Activated T-helper 17 cell treated with anti-CD3 and anti-CD28 coated beads, Interleukin-2, amount 50 U/mL, for 72 hours (primary cell): Measurements from ENCODE around the gene NDUFB8. TPM values are rescaled to one million over a fixed set of nuclear protein-coding genes. Genes with fewer than 3 reads are reported as not detected.

ENCODE experiments used
- ATAC-seq: fragments of 150-1000 bp; cut with Tn5 transposase; replicated peaks from 2 replicates; pipeline ENCODE4 v1.10.0; 2021; ENCODE audit warnings: mild to moderate bottlenecking, moderate library complexity
- H3K27ac Mint-ChIP-seq: one replicate; pipeline ENCODE4 v1.8.0; 2022; ENCODE audit warnings: mixed read lengths
- H3K27me3 Mint-ChIP-seq: one replicate; pipeline ENCODE4 v1.8.0; 2022; ENCODE audit warnings: mixed read lengths
- H3K36me3 Mint-ChIP-seq: one replicate; pipeline ENCODE4 v1.8.0; 2022; ENCODE audit warnings: low read depth, mild to moderate bottlenecking, mixed read lengths
- H3K4me1 Mint-ChIP-seq: one replicate; pipeline ENCODE4 v1.8.0; 2022; ENCODE audit warnings: mixed read lengths
- H3K4me3 Mint-ChIP-seq: one replicate; pipeline ENCODE4 v1.8.0; 2022; ENCODE audit warnings: mild to moderate bottlenecking, mixed read lengths
- H3K9me3 Mint-ChIP-seq: one replicate; pipeline ENCODE4 v1.8.0; 2022; ENCODE audit warnings: mixed read lengths
- total RNA-seq, 2 donors: library from RNA; stranded (reverse); gene quantifications; one replicate each; pipeline ENCODE4 v1.2.3, GENCODE V29; 2022

Gene NDUFB8
- total RNA-seq, 2 donors from 2014 or later = 350 to 380 TPM

DNA sequence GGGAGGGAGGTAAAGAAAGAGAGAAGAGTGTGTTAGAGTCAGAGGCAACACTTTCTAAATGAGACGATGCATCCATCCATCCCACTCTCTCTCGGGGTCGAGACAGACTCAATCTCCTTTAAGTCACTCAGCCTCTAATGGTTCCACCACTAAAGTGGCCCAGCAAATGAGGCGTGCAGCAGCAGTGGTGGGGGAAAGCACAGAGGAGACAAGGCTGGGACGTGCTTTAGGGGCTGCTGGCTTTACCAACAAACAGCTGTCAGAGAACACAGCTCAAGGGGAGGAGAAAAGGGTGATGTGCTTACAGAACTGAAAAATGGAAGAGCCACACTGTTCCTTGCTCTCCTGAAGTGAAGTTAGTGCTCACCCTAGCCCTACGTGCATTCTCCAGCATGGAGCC lies 5.5 kb downstream of the NDUFB8 start:
- Mint-ChIP-seq H3K27ac (no peak overlapping the region), H3K27me3 (no peaks in the 10 kb centered on the region), H3K36me3 (peaks cover 85% of the 10 kb centered on the region), H3K4me3 (no peak overlapping the region), H3K4me1 (peaks cover 7% of the 10 kb centered on the region), H3K9me3 (no peaks in the 10 kb centered on the region)
- no peak for ATAC-seq

DNA sequence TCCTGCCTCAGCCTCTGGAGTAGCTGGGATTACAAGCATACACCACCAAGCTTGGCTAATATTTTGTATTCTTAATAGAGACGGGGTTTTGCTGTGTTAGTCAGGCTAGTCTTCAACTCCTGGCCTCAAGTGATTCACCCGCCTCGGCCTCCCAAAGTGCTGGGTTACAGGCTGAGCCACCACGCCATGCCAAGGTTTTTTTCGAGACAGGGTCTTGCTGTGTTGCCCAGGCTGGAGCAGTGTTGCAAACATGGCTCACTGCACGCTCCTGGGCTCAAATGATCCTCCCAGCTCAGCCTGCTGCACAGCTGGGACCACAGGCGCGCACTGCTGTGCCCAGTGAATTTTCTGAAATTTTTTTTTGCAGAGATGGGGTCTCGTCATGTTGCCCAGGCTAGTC lies 6.7 kb downstream of the NDUFB8 start:
- ATAC-seq = no peak
- peaks cover 85% of the 10 kb centered on the region for H3K36me3 Mint-ChIP-seq
- H3K4me1 Mint-ChIP-seq = peaks cover 17% of the 10 kb centered on the region

DNA sequence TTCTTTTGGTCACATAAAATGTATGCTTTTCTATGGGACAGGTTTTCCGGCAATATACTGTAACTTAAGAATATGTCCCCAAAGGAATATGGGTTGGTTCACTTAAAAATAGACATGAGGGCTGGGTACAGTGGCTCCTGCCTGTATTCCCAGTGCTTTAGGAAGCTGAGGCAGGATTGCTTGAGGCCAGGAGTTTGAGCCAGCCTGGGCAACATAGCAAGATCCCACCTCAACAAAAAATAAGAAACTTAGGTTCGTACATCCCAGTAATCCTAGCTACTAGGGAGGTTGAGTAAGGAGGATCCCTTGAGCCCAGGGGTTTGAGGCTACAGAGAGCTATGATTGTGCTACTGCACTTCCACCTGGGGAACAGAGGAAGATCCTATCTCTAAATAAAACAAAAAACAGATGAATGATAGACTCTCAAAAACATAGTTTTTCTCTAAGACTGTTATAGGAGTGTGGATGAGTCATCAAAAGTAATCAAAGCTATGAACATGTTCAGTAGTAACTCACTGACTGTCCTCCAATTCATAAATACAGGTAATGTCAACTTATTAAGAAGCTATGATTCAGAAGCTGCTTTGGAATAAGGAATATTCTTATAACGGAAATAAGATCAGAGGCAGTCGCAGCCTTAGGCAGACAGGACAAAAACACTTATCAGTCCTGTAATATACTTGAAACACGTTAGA lies 7.4 kb downstream of the NDUFB8 start:
- no peak for ATAC-seq
- Mint-ChIP-seq H3K4me3 (no peak overlapping the region), H3K27me3 (no peaks in the 10 kb centered on the region), H3K9me3 (no peaks in the 10 kb centered on the region), H3K27ac (peak overlapping the region; percentile 33), H3K4me1 (peaks cover 21% of the 10 kb centered on the region), H3K36me3 (peaks cover 85% of the 10 kb centered on the region)

More for the DNA sequence above, 6.7 kb downstream of the NDUFB8 start:
- H3K27me3 Mint-ChIP-seq = no peaks in the 10 kb centered on the region
- H3K9me3 Mint-ChIP-seq = no peaks in the 10 kb centered on the region
- no peak overlapping the region for H3K27ac Mint-ChIP-seq
- no peak overlapping the region for H3K4me3 Mint-ChIP-seq

DNA sequence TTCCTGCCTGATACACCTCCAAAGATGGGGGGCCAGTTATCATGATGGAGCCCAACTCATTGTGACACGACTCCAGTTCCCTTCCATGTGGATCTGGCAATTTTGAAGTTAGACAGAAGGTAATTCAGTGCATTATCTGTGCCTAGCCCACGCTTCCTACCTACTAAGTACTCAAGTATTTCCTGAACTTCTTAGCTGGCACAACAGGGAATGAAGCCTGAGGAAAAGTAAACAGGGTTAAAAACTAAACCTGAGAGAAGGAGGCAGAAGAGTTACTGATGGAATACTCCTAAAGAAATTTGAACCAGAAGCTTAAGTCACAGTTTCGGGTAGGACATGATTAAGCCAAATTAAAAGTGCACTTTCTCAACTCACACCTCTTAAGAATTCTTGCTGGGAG lies 8.9 kb downstream of the NDUFB8 start:
- no peaks in the 10 kb centered on the region for H3K27me3 Mint-ChIP-seq
- ATAC-seq = no peak
- H3K4me1 Mint-ChIP-seq = peaks cover 16% of the 10 kb centered on the region
- H3K9me3 Mint-ChIP-seq = no peaks in the 10 kb centered on the region
- peaks cover 84% of the 10 kb centered on the region for H3K36me3 Mint-ChIP-seq
- no peak overlapping the region for H3K4me3 Mint-ChIP-seq
- H3K27ac Mint-ChIP-seq = no peak overlapping the region

GRCh38 chr10:100519311-100520051 lies 10.2 kb downstream of the NDUFB8 start, which contains the start of gene SEC31B:
Gene SEC31B, minus strand, starts transcription at chr10:100519861. Its CDS starts 2,909 bp downstream, at chr10:100516952.
- Mint-ChIP-seq H3K36me3 (peaks cover 81% of the 10 kb centered on the region), H3K4me1 (peaks cover 14% of the 10 kb centered on the region), H3K27me3 (no peaks in the 10 kb centered on the region), H3K27ac (peak within 1 kb of the TSS; percentile 79), H3K9me3 (no peaks in the 10 kb centered on the region), H3K4me3 (peak within 1 kb of the TSS; percentile 22)
- no peak for ATAC-seq

- peak overlapping the region; percentile 79 for H3K27ac Mint-ChIP-seq
- H3K9me3 Mint-ChIP-seq = no peaks in the 10 kb centered on the region
- peaks cover 81% of the 10 kb centered on the region for H3K36me3 Mint-ChIP-seq
- peak; percentile 84 for ATAC-seq
- peaks cover 14% of the 10 kb centered on the region for H3K4me1 Mint-ChIP-seq
- H3K4me3 Mint-ChIP-seq = peak overlapping the region; percentile 22
- no peaks in the 10 kb centered on the region for H3K27me3 Mint-ChIP-seq
Observed at GRCh38 chr10:100518761-100519241, 10.9 kb downstream of the NDUFB8 start.

- H3K9me3 Mint-ChIP-seq = no peaks in the 10 kb centered on the region
- H3K27me3 Mint-ChIP-seq = no peaks in the 10 kb centered on the region
- no peak for ATAC-seq
- peaks cover 14% of the 10 kb centered on the region for H3K4me1 Mint-ChIP-seq
- no peak overlapping the region for H3K4me3 Mint-ChIP-seq
- H3K27ac Mint-ChIP-seq = no peak overlapping the region
- peaks cover 68% of the 10 kb centered on the region for H3K36me3 Mint-ChIP-seq
Observed at GRCh38 chr10:100516847-100517246, 12.8 kb downstream of the NDUFB8 start.

- peaks cover 22% of the 10 kb centered on the region for H3K4me1 Mint-ChIP-seq
- H3K36me3 Mint-ChIP-seq = peaks cover 69% of the 10 kb centered on the region
Observed at GRCh38 chr10:100515612-100516011, 14.1 kb downstream of the NDUFB8 start.

DNA sequence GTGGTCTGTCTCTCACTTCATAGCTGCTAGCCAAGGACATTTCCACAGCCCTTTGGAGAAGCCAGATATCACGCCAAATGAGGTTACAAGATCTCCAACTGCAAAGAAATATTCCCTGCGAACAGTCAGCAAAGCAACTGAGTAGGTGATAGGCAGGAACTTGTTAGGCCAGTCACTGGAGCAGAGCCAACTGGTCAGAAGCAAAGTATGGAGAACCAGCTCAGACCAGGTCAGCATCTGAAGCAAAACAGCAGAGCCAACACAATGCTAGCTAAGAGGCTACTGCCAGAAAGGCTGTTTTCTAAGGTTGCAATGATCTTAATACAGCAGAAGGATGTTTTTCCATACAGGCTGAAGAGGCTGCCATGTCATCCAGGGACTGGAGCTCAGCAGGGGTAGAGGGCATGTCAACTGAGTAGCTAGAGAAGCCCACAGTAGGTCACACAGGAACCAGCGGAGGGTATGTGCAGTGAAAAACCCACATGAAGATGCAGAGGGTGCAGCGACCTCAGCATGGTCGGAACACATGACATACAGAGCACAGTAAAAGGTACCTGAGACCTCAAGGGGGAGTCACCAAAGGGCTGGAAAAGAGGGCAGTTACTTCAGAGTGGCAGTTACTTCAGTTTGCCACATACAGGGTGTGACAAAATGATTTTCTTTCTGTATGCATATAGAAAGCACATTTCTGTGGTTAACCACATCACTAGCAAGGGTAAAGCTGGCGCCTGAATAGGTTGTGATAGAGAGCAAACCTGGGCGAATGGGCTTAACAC lies 18.9 kb downstream of the NDUFB8 start:
- peak overlapping the region; percentile 74 for H3K4me3 Mint-ChIP-seq
- H3K36me3 Mint-ChIP-seq = peaks cover 68% of the 10 kb centered on the region
- peak; percentile 79 for ATAC-seq
- H3K27me3 Mint-ChIP-seq = no peaks in the 10 kb centered on the region
- H3K4me1 Mint-ChIP-seq = peaks cover 39% of the 10 kb centered on the region
- peak overlapping the region; percentile 86 for H3K27ac Mint-ChIP-seq
- no peaks in the 10 kb centered on the region for H3K9me3 Mint-ChIP-seq

More at GRCh38 chr10:100515612-100516011, 14.1 kb downstream of the NDUFB8 start:
- Mint-ChIP-seq H3K9me3 (no peaks in the 10 kb centered on the region), H3K4me3 (no peak overlapping the region), H3K27me3 (no peaks in the 10 kb centered on the region), H3K27ac (peak overlapping the region; percentile 47)
- ATAC-seq = no peak

DNA sequence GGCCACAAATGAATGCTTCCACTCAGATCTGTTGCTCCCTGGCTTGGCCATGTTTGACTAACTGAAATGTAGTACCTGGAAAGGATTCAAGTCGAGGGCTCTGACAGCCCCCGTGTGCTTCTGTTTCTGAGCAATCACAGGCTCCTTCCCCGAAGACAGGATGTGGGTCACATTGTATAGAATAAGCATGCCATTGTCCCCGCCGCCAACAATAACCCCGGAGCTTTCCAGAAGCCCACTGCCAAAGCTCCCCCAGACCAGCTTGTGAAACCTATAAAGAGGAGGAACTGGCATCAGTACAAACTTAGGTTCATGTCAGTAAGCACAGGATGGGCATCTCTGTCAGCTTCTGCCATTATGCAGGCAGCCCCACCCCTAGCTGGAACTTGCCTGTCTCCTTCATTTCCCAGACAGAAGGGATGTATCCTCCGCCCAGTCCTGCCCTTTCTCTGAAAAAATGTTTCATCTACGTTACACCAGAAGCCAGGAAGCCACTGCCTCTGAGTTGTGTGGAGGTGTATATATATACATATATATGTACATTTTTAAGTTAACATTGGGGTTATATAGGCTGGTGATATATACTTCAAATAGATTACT lies 20.3 kb downstream of the NDUFB8 start:
- H3K9me3 Mint-ChIP-seq = no peaks in the 10 kb centered on the region
- peaks cover 71% of the 10 kb centered on the region for H3K36me3 Mint-ChIP-seq
- H3K27ac Mint-ChIP-seq = peak overlapping the region; percentile 86
- H3K4me3 Mint-ChIP-seq = peak overlapping the region; percentile 74
- no peaks in the 10 kb centered on the region for H3K27me3 Mint-ChIP-seq
- H3K4me1 Mint-ChIP-seq = peaks cover 44% of the 10 kb centered on the region
- peak; percentile 53 for ATAC-seq

GRCh38 chr10:100508691-100509150 lies 20.9 kb downstream of the NDUFB8 start:
- Mint-ChIP-seq H3K27me3 (no peaks in the 10 kb centered on the region), H3K9me3 (no peaks in the 10 kb centered on the region), H3K27ac (peak overlapping the region; percentile 86), H3K4me3 (peak overlapping the region; percentile 74), H3K36me3 (peaks cover 72% of the 10 kb centered on the region), H3K4me1 (peaks cover 44% of the 10 kb centered on the region)
- peak; percentile 45 for ATAC-seq

GRCh38 chr10:100508266-100508665 lies 21.4 kb downstream of the NDUFB8 start:
- Mint-ChIP-seq H3K36me3 (peaks cover 76% of the 10 kb centered on the region), H3K4me3 (peak overlapping the region; percentile 74), H3K27me3 (no peaks in the 10 kb centered on the region), H3K9me3 (no peaks in the 10 kb centered on the region), H3K27ac (peak overlapping the region; percentile 86), H3K4me1 (peaks cover 44% of the 10 kb centered on the region)
- no peak for ATAC-seq

DNA sequence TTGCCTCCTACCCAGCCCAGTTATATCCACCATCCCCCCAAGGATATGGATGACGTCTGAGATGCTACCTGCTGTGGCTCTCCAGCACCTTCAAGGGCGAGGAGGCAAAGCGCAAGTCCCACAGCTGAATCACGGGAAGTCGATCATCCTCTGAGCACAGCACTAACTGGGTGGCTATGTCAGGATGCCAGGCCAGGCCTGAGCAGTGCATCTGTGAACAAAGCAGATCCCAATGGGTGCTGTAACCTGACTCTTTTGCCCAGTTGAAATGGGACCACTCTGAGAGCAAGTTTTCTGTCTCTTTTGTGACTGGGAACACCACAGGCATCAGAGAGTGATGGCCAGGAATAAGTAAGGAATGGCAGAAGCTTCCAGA lies 22.3 kb downstream of the NDUFB8 start:
- Mint-ChIP-seq H3K27ac (peak overlapping the region; percentile 88), H3K27me3 (no peaks in the 10 kb centered on the region), H3K36me3 (peaks cover 80% of the 10 kb centered on the region), H3K4me3 (peak overlapping the region; percentile 74), H3K4me1 (peaks cover 44% of the 10 kb centered on the region), H3K9me3 (no peaks in the 10 kb centered on the region)
- no peak for ATAC-seq
